GM12874 (cell line): ENCODE results near the gene XYLT1.

ENCODE experiments used
- TF ChIP-seq, protein P1 (sequence below): IDR thresholded peaks from 2 replicates; pipeline ENCODE4 v1.5.1; 2011; ENCODE audit warnings: low read depth, mild to moderate bottlenecking, control low read depth, low read length, moderate library complexity; ENCODE audit not compliant: insufficient read depth

XYLT1 gene

DNA sequence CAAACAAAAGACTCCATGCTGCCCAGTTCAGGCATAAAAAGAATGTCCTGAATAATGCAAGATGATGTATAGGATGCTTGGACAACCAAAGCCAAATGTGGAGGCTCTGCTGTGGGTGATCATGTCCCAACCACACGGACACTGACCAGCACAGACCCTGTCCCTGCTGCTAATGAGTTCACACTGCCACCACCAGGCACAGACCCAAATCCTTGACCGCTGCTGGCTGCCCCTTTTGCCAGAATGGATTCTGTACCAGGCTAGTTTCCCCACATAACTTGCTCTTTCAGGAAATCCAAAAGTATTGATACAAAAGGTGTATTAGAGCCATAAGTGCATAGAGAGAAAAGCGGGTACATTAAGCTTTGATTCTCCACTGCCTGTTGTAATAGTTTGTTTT lies 60.9 kb downstream of the XYLT1 start:
- TF ChIP-seq, protein P1, sequence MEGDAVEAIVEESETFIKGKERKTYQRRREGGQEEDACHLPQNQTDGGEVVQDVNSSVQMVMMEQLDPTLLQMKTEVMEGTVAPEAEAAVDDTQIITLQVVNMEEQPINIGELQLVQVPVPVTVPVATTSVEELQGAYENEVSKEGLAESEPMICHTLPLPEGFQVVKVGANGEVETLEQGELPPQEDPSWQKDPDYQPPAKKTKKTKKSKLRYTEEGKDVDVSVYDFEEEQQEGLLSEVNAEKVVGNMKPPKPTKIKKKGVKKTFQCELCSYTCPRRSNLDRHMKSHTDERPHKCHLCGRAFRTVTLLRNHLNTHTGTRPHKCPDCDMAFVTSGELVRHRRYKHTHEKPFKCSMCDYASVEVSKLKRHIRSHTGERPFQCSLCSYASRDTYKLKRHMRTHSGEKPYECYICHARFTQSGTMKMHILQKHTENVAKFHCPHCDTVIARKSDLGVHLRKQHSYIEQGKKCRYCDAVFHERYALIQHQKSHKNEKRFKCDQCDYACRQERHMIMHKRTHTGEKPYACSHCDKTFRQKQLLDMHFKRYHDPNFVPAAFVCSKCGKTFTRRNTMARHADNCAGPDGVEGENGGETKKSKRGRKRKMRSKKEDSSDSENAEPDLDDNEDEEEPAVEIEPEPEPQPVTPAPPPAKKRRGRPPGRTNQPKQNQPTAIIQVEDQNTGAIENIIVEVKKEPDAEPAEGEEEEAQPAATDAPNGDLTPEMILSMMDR: no peak

DNA sequence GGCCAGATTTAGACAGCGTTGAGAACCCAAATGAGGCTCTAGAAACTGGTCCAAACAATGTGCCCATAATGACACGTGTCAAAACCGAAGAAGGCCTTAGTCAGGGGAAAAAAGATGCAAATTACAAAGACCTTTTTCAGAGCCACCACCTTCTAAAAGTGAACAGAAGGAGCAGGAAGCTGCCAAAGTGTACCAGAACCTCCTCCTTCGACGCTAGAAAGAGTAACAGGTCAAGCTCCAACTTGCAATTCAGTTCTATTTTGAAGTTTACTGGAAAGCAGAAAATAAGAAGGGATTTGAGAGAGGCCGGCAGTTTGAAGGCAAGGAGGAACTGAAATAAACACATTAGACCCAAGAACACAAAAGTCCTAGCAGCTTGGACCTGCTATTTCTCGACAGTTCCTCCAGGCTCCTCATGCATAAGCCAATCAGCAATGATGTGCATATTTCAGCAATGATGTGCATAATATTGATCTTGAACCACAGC lies 61.8 kb downstream of the XYLT1 start:
- TF ChIP-seq, protein P1: no peak

DNA sequence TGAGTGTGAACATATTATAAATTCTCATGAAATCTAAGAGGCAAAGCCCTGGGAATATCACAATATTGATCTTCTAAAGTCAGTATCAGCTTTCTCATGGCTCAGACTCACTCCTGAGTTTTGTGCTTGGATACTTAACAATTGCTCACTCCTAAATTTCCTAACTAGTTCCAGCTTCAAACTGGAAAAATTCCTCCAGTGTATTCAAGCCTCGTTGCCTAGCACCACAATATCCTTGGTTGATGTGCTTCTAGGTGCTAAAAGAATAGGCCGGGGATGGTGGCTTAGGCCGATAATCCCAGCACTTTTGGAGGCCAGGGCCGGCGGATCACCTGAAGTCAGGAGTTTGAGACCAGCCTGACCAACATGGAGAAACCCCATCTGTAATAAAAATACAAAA lies 62.5 kb downstream of the XYLT1 start:
- TF ChIP-seq, protein P1: no peak

- TF ChIP-seq, protein P1: no peak
These were observed 63.4 kb downstream of the XYLT1 start for GRCh38 chr16:17407321-17407720.

DNA sequence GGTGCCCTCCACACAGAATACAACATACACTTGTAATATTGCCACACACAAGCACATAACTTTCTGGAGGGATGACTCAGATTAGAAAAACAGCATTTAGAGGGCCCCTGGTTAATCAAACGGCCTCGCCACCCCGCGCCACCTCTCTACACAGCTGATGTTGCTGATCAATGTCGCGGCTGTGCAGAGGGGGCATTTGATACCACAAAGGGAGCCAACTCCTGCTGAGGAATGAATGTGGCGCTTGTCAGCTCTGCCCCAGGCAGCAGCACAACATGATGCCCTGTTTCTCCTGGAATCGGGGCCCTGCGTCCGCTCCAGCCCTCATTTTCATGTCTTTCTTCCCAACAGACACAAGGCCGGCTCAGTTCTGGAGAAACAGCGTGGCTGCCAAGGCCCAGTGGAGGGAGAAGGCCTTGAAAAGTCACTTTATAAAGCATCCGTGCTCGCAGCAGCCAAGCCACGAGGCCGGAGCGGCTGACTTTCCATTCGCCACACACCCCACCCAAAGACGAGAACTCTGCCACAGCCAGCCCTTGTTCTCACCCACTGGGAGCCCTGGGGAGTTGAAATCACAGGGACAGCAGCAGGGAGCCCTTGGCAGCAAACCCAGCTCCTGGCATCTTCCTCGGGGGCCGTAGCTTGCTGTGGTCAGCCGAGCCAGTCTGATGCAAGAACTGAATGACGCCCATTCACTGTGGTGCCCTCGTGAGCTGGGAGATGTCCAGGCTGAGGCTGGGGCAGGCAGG lies 65.6 kb downstream of the XYLT1 start:
- TF ChIP-seq, protein P1: no peak

- TF ChIP-seq, protein P1: no peak
These were observed 66.8 kb downstream of the XYLT1 start for GRCh38 chr16:17403859-17404545.

- TF ChIP-seq, protein P1: no peak
These were observed 67.5 kb downstream of the XYLT1 start for GRCh38 chr16:17403156-17403809.
